MM.1S (cell line): ENCODE results near the gene GBP4.
"Not testable (repeated sequence)": the region's sequence is repeated elsewhere in the genome, so short reads cannot be mapped to it uniquely, and the experiment has no call there.

Experiments
- DNase-seq: peaks from one replicate; pipeline ENCODE4 v3.0.0-alpha.2; 2015
- H2AFZ ChIP-seq: fragments of 300-600 bp; sonication (generic); 2 replicates; pipeline ENCODE4 v1.6.0; 2016; ENCODE audit warnings: antibody characterized with exemption, low read length
- H3F3A ChIP-seq: fragments of 300-600 bp; sonication (generic); 2 replicates; pipeline ENCODE4 v1.6.1; 2016; ENCODE audit warnings: mild to moderate bottlenecking, antibody characterized with exemption, low read length, moderate library complexity, mixed read lengths; ENCODE audit not compliant: insufficient read depth
- H3K27ac ChIP-seq: fragments of 300-600 bp; sonication (generic); 2 replicates; pipeline ENCODE4 v1.5.1; 2016; ENCODE audit warnings: mild to moderate bottlenecking, low read length
- H3K27me3 ChIP-seq: fragments of 300-600 bp; sonication (generic); replicated peaks from 2 replicates; pipeline ENCODE4 v1.6.0; 2016; ENCODE audit warnings: low read length; ENCODE audit not compliant: insufficient read depth
- H3K36me3 ChIP-seq: fragments of 300-600 bp; sonication (generic); replicated peaks from 2 replicates; pipeline ENCODE4 v1.6.1; 2016; ENCODE audit warnings: mild to moderate bottlenecking, low read length, mixed read lengths; ENCODE audit not compliant: insufficient read depth
- H3K4me1 ChIP-seq: fragments of 300-600 bp; sonication (generic); 2 replicates; pipeline ENCODE4 v1.6.1; 2016; ENCODE audit warnings: low read length, mixed read lengths
- H3K4me2 ChIP-seq: fragments of 300-600 bp; sonication (generic); 2 replicates; pipeline ENCODE4 v1.6.0; 2016; ENCODE audit warnings: low read depth, low read length
- H3K4me3 ChIP-seq: fragments of 300-600 bp; sonication (generic); 2 replicates; pipeline ENCODE4 v1.5.1; 2016; ENCODE audit warnings: low read length, mixed read lengths
- H3K79me2 ChIP-seq: fragments of 300-600 bp; sonication (generic); 2 replicates; pipeline ENCODE4 v1.6.1; 2016; ENCODE audit warnings: mixed run types, low read length, mixed read lengths
- H3K9ac ChIP-seq: fragments of 300-600 bp; sonication (generic); 2 replicates; pipeline ENCODE4 v1.6.1; 2016; ENCODE audit warnings: low read length, mixed read lengths
- H3K9me2 ChIP-seq: fragments of 300-600 bp; sonication (generic); replicated peaks from 2 replicates; pipeline ENCODE4 v1.6.1; 2016; ENCODE audit warnings: mild to moderate bottlenecking, low read length, mixed read lengths; ENCODE audit not compliant: insufficient read depth
- H3K9me3 ChIP-seq: fragments of 300-600 bp; sonication (generic); replicated peaks from 2 replicates; pipeline ENCODE4 v1.6.1; 2016; ENCODE audit warnings: mild to moderate bottlenecking, low read length, mixed read lengths; ENCODE audit not compliant: insufficient read depth
- H4K20me1 ChIP-seq: fragments of 300-600 bp; sonication (generic); 2 replicates; pipeline ENCODE4 v1.6.1; 2016; ENCODE audit warnings: mild to moderate bottlenecking, low read length, moderate library complexity, mixed read lengths; ENCODE audit not compliant: insufficient read depth
- CTCF ChIP-seq: fragments of 300-600 bp; sonication (generic); IDR thresholded peaks from 2 replicates; pipeline ENCODE4 v1.5.1; 2016; ENCODE audit warnings: antibody characterized with exemption, low read length, mixed read lengths
- EZH2 ChIP-seq: fragments of 300-600 bp; sonication (generic); optimal IDR thresholded peaks from 2 replicates; pipeline ENCODE3; 2017; ENCODE audit warnings: low read depth, mild to moderate bottlenecking, antibody characterized with exemption, low read length, mixed read lengths
- EZH2phosphoT487 ChIP-seq: fragments of 300-600 bp; sonication (generic); IDR thresholded peaks from 2 replicates; pipeline ENCODE4 v1.6.1; 2018; ENCODE audit warnings: antibody characterized with exemption, low read length

Gene GBP4

GRCh38 chr1:89198491-89199072, at the start of gene GBP4:
Gene GBP4 (minus strand): TSS chr1:89198942. CDS start chr1:89198834, 108 bp downstream.
- H3K27me3 ChIP-seq = no peaks in the 10 kb centered on the region
- no peaks in the 10 kb centered on the region for H3K9me2 ChIP-seq
- peak within 1 kb of the TSS; percentile 17; the same call in 1 of the 2 replicates for H3K27ac ChIP-seq
- peak within 1 kb of the TSS; percentile 93 for H3K4me2 ChIP-seq
- H4K20me1 ChIP-seq = no peaks in the 10 kb centered on the region
- no peaks in the 10 kb centered on the region for H3K79me2 ChIP-seq
- no peaks in the 10 kb centered on the region for H3K9me3 ChIP-seq
- TF ChIP-seq EZH2 (no peak), CTCF (no peak), EZH2phosphoT487 (no peak)
- DNase-seq = peak; percentile 70
- peaks cover 9% of the 10 kb centered on the region for H3F3A ChIP-seq
- peak within 1 kb of the TSS; percentile 2; the same call in 1 of the 2 replicates for H3K9ac ChIP-seq
- H3K4me1 ChIP-seq = peaks cover 16% of the 10 kb centered on the region
- peak within 1 kb of the TSS; percentile 58 for H3K4me3 ChIP-seq
- H2AFZ ChIP-seq = peak within 1 kb of the TSS; percentile 42
- no peaks in the 10 kb centered on the region for H3K36me3 ChIP-seq

GRCh38 chr1:89243046-89243445, 44.3 kb upstream of the GBP4 start:
- DNase-seq = no peak
- H3K36me3 ChIP-seq = no peaks in the 10 kb centered on the region
- no peaks in the 10 kb centered on the region for H3K9me3 ChIP-seq
- H3K27me3 ChIP-seq = no peaks in the 10 kb centered on the region
- H3K4me2 ChIP-seq = no peak overlapping the region
- no peaks in the 10 kb centered on the region for H3K79me2 ChIP-seq
- H3K4me3 ChIP-seq = no peak overlapping the region
- H3K9me2 ChIP-seq = no peaks in the 10 kb centered on the region
- no peak overlapping the region for H2AFZ ChIP-seq
- TF ChIP-seq EZH2phosphoT487 = no peak
- TF ChIP-seq CTCF = no peak
- TF ChIP-seq EZH2 = no peak
- H3K4me1 ChIP-seq = no peaks in the 10 kb centered on the region
- no peaks in the 10 kb centered on the region for H4K20me1 ChIP-seq
- no peak overlapping the region for H3K9ac ChIP-seq
- H3F3A ChIP-seq = no peaks in the 10 kb centered on the region
- no peak overlapping the region for H3K27ac ChIP-seq

GRCh38 chr1:89221341-89221740, 22.6 kb upstream of the GBP4 start:
- no peak for DNase-seq
- Histone ChIP-seq H3K4me1 (no peaks in the 10 kb centered on the region), H3K79me2 (no peaks in the 10 kb centered on the region), H3K9ac (no peak overlapping the region), H3K9me2 (no peaks in the 10 kb centered on the region), H3K27me3 (no peaks in the 10 kb centered on the region), H3K36me3 (no peaks in the 10 kb centered on the region), H3K4me2 (no peak overlapping the region), H3K4me3 (no peak overlapping the region), H3K27ac (no peak overlapping the region), H3K9me3 (no peaks in the 10 kb centered on the region), H3F3A (no peaks in the 10 kb centered on the region), H2AFZ (no peak overlapping the region), H4K20me1 (no peaks in the 10 kb centered on the region)
- TF ChIP-seq EZH2phosphoT487 = no peak
- no peak for TF ChIP-seq CTCF

- H3K4me2 ChIP-seq, DNase-seq, H3K9me3 ChIP-seq, H3K27me3 ChIP-seq, H3F3A ChIP-seq, H2AFZ ChIP-seq, H3K27ac ChIP-seq, H3K36me3 ChIP-seq, H4K20me1 ChIP-seq, H3K9me2 ChIP-seq, H3K4me3 ChIP-seq, H3K79me2 ChIP-seq, H3K9ac ChIP-seq, H3K4me1 ChIP-seq: not testable (repeated sequence)
Observed at GRCh38 chr1:89219851-89220250, 21.1 kb upstream of the GBP4 start.

- not testable (repeated sequence) for H3K36me3 ChIP-seq, H3K4me2 ChIP-seq, H3K4me1 ChIP-seq, H3K79me2 ChIP-seq, H3K27ac ChIP-seq, H2AFZ ChIP-seq, H4K20me1 ChIP-seq, H3K9me2 ChIP-seq, H3K9me3 ChIP-seq, H3K9ac ChIP-seq, H3K27me3 ChIP-seq, DNase-seq, H3K4me3 ChIP-seq, H3F3A ChIP-seq
Observed at GRCh38 chr1:89218941-89219340, 20.2 kb upstream of the GBP4 start.
